Stimulated activated CD8-positive, alpha-beta memory T cell treated with anti-CD3 and anti-CD28 coated beads, Interleukin-4, amount 100 ng/mL, for 48 hours (primary cell): ENCODE data around the gene ADAMTS1.
"Not testable (repeated sequence)": the region's sequence is repeated elsewhere in the genome, so short reads cannot be mapped to it uniquely, and the experiment has no call there.

Experiments used
- DNase-seq: peaks from one replicate; pipeline ENCODE4 v3.0.0-alpha.2; 2020

Gene ADAMTS1

DNA sequence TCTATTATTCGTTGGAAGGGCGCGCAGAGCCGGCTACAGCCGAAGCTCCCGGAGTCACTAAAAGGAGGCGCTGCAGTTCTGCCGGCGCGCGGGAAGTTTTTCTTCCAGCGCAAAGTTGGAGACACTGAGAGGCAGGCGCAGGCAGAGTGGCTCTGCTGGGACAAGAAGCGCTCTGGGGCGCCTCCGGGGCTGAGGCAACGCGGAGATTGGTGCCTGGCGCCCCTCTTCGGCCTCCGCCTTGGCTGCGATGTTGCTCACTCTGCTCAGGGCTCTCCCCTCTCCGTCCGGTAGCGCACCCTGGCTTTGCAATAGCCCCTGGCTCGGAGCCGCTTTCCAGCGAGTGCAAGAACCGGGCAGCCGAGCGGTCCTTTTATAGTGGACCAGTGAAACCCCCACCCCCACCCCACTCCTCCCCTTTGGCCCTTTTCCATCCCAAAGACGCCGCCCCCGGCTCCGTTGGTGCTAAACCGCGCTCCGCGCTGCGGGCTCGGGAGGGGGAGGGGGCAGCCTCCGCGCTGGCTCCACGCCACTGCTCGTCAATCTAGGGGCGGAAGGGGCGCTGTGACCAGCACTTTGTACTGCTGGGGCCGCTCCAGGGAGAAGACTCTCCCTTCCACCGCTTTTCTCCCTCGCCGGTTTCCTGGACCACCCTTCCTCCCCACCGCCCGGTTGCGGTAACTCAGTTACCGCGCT, at the start of gene ADAMTS1:
Gene ADAMTS1 (minus strand): TSS at position 344 of the 693 bp plus-strand sequence. CDS start 455 bp downstream, outside the sequence.
- DNase-seq = peak; percentile 37

GRCh38 chr21:26892151-26892550, 46.9 kb upstream of the ADAMTS1 start:
- DNase-seq = no peak

DNA sequence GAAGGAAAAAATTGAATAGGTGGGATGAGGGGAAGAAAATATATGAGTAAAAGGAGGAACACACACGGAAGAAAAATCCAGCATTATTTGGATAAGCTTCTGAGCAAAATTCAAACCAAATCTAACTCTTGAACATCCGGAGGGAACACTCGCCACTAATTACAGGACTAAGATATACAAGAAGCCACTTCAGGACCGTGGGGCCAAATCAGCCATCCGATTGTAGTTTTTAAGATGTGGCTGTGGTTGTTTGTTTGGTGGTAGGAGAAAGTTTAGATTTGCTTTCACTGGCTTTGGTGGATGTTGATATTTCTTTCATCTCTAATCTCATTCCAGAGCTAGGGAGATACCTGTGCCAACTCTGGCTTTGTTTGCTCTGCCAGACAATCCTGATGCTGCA, 43.7 kb upstream of the ADAMTS1 start:
- DNase-seq = no peak

DNA sequence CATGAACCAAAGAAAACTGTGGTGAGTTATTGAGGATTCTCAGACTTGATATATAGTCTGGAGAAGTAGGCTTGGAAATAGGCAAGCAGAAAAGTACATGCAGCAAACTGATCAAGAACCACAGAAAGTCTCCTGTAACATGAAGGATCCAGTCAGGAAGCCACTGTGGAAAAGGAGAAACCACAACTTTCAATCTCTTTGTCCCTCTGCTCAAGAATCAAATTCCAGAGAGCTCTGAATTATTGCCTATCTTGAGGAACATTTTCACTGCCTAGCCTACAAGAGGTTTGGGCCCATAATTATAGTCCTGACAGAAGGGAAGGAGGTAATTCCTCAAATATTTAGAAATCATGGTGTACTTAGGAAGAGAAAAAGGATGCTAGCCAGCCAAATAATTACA, 43.0 kb upstream of the ADAMTS1 start:
- no peak for DNase-seq

DNA sequence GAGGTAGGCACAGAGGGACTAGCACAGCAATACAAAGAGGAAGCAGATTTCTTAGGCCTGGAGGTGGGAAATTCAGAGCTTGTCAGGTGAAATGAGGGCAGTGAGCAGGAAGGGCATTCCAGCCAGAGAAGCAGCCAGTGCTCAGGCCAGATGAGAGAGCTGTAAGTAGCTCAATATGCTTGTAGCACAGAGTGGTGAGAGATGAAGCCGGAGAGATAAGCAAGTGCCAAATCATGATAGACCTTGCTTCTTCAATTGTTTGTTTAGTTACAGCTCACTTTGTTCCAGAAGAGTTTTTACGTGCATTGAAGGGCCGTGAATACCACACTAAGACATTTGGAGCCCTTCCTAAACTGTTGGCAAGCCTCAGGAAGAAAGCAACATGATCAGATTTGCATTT, 42.0 kb upstream of the ADAMTS1 start:
- no peak for DNase-seq

GRCh38 chr21:26884436-26884835, 39.2 kb upstream of the ADAMTS1 start:
- DNase-seq = no peak

GRCh38 chr21:26883768-26884167, 38.6 kb upstream of the ADAMTS1 start:
- no peak for DNase-seq

DNA sequence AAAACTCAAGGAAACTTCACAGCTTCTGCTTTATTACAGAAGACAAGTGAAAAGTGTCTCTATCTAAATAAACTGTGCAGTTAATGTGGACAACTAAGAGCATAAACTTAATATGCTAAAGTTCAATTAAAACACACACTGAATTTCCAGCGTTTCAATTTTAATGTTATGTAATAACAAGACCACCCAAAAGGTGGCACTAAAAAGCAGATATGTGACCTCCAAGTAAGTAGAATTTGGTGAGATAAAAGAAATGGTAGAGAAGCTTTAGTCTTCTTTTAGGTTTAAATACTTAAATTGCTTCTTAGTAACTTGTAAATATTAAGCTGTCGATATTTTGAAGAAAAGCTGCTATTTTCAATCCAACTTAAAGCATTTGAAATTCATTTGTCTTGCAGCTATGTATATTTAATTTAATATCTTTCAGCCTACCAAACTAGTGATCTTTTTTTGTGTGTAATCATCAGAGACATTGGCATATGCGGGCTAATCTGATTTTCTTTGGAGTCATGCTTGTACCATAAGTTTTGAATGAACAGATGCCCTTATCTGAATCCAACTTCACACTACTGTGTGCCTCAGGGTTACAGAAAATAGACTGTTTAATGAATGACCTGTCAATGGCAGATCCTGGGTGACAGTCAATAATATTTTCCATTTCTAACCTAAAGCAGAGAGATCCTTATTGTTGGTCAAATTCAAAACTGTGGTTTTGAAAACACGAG, 36.5 kb upstream of the ADAMTS1 start:
- DNase-seq = no peak

GRCh38 chr21:26877018-26877417, 31.8 kb upstream of the ADAMTS1 start:
- no peak for DNase-seq

DNA sequence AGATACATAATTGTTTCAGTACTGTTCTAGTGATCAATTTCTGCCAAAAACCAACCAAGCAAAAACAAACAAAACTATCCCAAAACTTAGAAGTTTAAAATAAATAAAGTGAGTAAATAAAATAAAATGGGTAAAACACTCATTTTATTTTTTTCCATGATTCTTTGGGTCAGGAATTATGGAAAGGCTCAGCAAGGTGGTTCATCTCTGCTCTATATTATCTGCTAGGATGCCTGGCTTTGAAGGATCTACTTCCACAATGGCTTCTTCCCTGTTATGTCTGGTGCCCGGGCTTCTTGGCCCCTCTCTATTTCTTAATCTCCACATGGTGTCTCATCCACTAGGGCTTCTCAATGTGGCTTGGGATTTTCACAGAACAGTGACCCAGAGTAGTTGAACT, 29.1 kb upstream of the ADAMTS1 start:
- DNase-seq = no peak

DNA sequence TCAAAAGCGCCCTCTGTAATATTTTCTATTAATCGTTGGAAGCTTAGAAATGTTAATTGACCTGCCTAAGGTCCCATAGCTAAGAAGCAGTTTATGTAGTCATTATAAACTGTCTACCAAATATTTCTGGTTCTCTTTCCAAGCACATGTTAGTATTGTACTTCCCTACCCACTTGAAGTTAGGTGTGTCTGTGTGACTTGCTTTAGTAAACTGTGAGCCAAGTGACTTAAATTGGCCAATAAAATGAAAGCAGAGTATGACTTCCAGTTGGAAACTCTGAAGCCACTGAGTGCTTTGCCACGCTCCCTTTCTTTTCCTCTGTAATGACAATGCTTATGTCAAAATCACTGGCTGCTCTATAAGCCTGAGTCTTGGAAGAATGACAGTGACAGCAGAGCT, 20.6 kb upstream of the ADAMTS1 start:
- DNase-seq = no peak

- DNase-seq = not testable (repeated sequence)
These were observed 11.7 kb upstream of the ADAMTS1 start for GRCh38 chr21:26856871-26857350.

DNA sequence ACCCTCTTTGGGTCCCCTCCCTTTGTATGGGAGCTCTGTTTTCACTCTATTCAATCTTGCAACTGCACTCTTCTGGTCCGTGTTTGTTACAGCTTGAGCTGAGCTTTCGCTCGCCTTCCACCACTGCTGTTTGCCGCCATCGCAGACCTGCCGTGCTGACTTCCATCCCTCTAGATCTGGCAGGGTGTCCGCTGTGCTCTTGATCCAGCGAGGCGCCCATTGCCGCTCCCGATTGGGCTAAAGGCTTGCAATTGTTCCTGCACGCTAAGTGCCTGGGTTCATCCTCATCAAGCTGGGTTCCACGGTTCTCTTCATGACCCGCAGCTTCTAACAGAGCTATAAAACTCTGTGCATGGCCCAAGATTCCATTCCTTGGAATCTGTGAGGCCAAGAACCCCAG, 9.5 kb upstream of the ADAMTS1 start:
- DNase-seq = not testable (repeated sequence)

- no peak for DNase-seq
These were observed 7.2 kb upstream of the ADAMTS1 start for GRCh38 chr21:26852423-26852822.

DNA sequence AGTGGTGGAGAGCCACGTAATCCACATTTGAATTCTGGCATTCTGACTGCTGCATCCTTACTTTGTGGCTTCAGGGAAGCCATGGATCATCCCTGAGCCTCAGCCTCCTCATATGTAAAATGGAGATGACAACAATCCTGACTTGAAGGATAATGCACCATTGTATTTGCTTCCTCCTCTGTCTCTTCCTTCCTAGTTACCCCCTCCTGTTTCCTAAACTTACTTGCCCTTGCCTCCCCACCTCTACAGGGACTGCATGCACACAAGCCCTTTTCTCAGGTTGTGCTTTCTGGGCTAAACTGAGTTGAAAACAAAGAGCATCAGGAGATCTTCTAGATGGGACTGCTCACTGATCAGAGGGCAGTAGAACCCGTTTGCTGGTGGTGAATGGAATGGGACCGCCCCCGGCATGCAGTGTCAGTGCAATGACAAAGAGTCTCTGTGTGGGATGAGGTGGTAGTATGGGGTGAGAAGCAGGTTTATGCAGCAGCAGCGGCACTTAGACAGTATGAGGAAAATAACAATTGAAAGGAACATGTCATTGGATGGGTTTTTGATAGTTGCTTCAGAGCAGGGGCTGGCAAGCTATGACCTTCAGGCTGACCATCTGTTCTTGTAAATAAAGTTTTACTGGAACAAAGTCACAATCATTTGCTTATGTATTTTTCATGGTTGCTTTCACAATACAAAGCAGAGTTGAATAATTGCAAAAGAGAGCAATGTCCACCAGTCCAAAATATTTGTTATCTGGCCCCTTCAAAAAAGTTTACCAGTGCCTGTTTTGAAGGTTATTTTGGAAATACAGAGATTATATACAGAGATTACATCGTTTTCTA, 6.1 kb upstream of the ADAMTS1 start:
- no peak for DNase-seq

GRCh38 chr21:26850116-26850643, 5.0 kb upstream of the ADAMTS1 start:
- DNase-seq = no peak

DNA sequence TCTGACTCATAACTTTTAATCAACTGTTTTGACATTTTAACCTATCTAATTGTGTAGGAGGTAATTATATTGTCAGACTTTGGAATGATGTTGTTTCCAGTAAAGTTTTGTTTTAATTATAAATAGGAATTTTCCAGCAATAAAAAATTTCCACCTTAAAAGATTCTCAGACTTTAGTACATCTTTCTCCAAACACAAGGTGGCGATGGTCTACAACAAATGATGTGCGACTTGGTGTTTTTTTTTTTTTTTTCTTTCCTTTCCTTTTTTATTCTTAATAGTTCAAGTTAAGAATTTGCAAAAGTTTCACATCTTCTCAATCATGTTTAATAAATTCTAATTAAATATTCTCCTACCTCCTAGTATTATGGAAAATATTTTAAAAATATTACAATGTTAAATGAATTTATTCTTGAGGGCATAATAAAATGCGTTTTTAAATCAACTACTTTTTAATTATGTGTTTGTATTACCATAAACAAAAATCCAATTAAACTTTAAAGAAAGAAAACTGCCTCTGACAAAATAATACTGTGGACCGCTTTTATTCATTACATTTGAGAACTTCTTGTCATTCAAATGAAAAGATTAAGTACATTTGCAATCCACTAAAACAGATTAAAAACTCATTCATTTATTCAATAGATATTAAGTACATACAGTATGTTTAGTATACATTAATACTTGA, 4.4 kb upstream of the ADAMTS1 start:
- DNase-seq = no peak

GRCh38 chr21:26847921-26848320, 2.7 kb upstream of the ADAMTS1 start:
- DNase-seq = no peak

- no peak for DNase-seq
These were observed 1.8 kb upstream of the ADAMTS1 start for GRCh38 chr21:26847002-26847401.

- peak; percentile 39 for DNase-seq
These were observed 1.1 kb upstream of the ADAMTS1 start for GRCh38 chr21:26846036-26846931.

GRCh38 chr21:26845759-26846035, 488 bp upstream of the ADAMTS1 start:
- no peak for DNase-seq
